ENCODE measurements around the gene PKD2L1.

The PKD2L1 gene

GRCh38 chr10:100333106-100333505, 3.1 kb upstream of the PKD2L1 start:
- DNase-seq (ENCODE audit: low read depth, low spot score), result no peak
- WGBS (ENCODE audit: insufficient coverage, insufficient read length), result no CpG with 5 or more reads among the region's 4 CpGs
- H3K36me3 ChIP-seq (ENCODE audit: control insufficient read depth, insufficient read depth, low read length), result no peaks in the 10 kb centered on the region
- H3K27ac ChIP-seq (ENCODE audit: low read length), result no peak overlapping the region
- peaks cover 1% of the 10 kb centered on the region; the same call in 1 of the 2 replicates for H3K4me1 ChIP-seq (ENCODE audit: control insufficient read depth, insufficient read depth, low read length)
- no peaks in the 10 kb centered on the region for H3K27me3 ChIP-seq (ENCODE audit: control insufficient read depth, insufficient read depth, low read length)
- no peaks in the 10 kb centered on the region for H3K9me3 ChIP-seq (ENCODE audit: control insufficient read depth, insufficient read depth, low read length)
- H3K4me3 ChIP-seq (ENCODE audit: low read length), result no peak overlapping the region

GRCh38 chr10:100328198-100328597, 1.8 kb downstream of the PKD2L1 start:
- Histone ChIP-seq H3K4me1 (ENCODE audit: control insufficient read depth, insufficient read depth, low read length) (peaks cover 1% of the 10 kb centered on the region; the same call in 1 of the 2 replicates), H3K36me3 (ENCODE audit: control insufficient read depth, insufficient read depth, low read length) (no peaks in the 10 kb centered on the region), H3K9me3 (ENCODE audit: control insufficient read depth, insufficient read depth, low read length) (no peaks in the 10 kb centered on the region), H3K27ac (ENCODE audit: low read length) (no peak overlapping the region), H3K27me3 (ENCODE audit: control insufficient read depth, insufficient read depth, low read length) (no peaks in the 10 kb centered on the region), H3K4me3 (ENCODE audit: low read length) (no peak overlapping the region)
- WGBS (ENCODE audit: insufficient coverage, insufficient read length), result no CpG with 5 or more reads among the region's 5 CpGs
- no peak for DNase-seq (ENCODE audit: low read depth, low spot score)

- no peak overlapping the region for H3K27ac ChIP-seq (ENCODE audit: low read length)
- H3K4me1 ChIP-seq (ENCODE audit: control insufficient read depth, insufficient read depth, low read length), result peaks cover 1% of the 10 kb centered on the region; the same call in 1 of the 2 replicates
- H3K4me3 ChIP-seq (ENCODE audit: low read length), result no peak overlapping the region
- no peaks in the 10 kb centered on the region for H3K9me3 ChIP-seq (ENCODE audit: control insufficient read depth, insufficient read depth, low read length)
- H3K36me3 ChIP-seq (ENCODE audit: control insufficient read depth, insufficient read depth, low read length), result no peaks in the 10 kb centered on the region
- no peak for DNase-seq (ENCODE audit: low read depth, low spot score)
- no CpG with 5 or more reads among the region's 3 CpGs for WGBS (ENCODE audit: insufficient coverage, insufficient read length)
- no peaks in the 10 kb centered on the region for H3K27me3 ChIP-seq (ENCODE audit: control insufficient read depth, insufficient read depth, low read length)
Observed at GRCh38 chr10:100327718-100328009, 2.4 kb downstream of the PKD2L1 start.

GRCh38 chr10:100327007-100327717, 2.9 kb downstream of the PKD2L1 start:
- Histone ChIP-seq H3K4me3 (ENCODE audit: low read length) (no peak overlapping the region), H3K9me3 (ENCODE audit: control insufficient read depth, insufficient read depth, low read length) (no peaks in the 10 kb centered on the region), H3K4me1 (ENCODE audit: control insufficient read depth, insufficient read depth, low read length) (peaks cover 1% of the 10 kb centered on the region; the same call in 1 of the 2 replicates), H3K27ac (ENCODE audit: low read length) (no peak overlapping the region), H3K27me3 (ENCODE audit: control insufficient read depth, insufficient read depth, low read length) (no peaks in the 10 kb centered on the region), H3K36me3 (ENCODE audit: control insufficient read depth, insufficient read depth, low read length) (no peaks in the 10 kb centered on the region)
- WGBS (ENCODE audit: insufficient coverage, insufficient read length), result no CpG with 5 or more reads among the region's 8 CpGs
- DNase-seq (ENCODE audit: low read depth, low spot score), result no peak

- H3K4me3 ChIP-seq (ENCODE audit: low read length), result no peak overlapping the region
- H3K9me3 ChIP-seq (ENCODE audit: control insufficient read depth, insufficient read depth, low read length), result no peaks in the 10 kb centered on the region
- no peaks in the 10 kb centered on the region for H3K27me3 ChIP-seq (ENCODE audit: control insufficient read depth, insufficient read depth, low read length)
- H3K36me3 ChIP-seq (ENCODE audit: control insufficient read depth, insufficient read depth, low read length), result no peaks in the 10 kb centered on the region
- WGBS (ENCODE audit: insufficient coverage, insufficient read length), result no CpG with 5 or more reads among the region's 7 CpGs
- DNase-seq (ENCODE audit: low read depth, low spot score), result no peak
- H3K27ac ChIP-seq (ENCODE audit: low read length), result no peak overlapping the region
- H3K4me1 ChIP-seq (ENCODE audit: control insufficient read depth, insufficient read depth, low read length), result peaks cover 1% of the 10 kb centered on the region; the same call in 1 of the 2 replicates
Observed at GRCh38 chr10:100325158-100325557, 4.9 kb downstream of the PKD2L1 start.

GRCh38 chr10:100319707-100320402, 10.2 kb downstream of the PKD2L1 start:
- WGBS (ENCODE audit: insufficient coverage, insufficient read length), result no CpG with 5 or more reads among the region's 1 CpG

GRCh38 chr10:100318207-100318606, 11.8 kb downstream of the PKD2L1 start:
- Histone ChIP-seq H3K9me3 (ENCODE audit: control insufficient read depth, insufficient read depth, low read length) (no peaks in the 10 kb centered on the region), H3K27me3 (ENCODE audit: control insufficient read depth, insufficient read depth, low read length) (no peaks in the 10 kb centered on the region), H3K4me3 (ENCODE audit: low read length) (no peak overlapping the region), H3K27ac (ENCODE audit: low read length) (no peak overlapping the region), H3K36me3 (ENCODE audit: control insufficient read depth, insufficient read depth, low read length) (no peaks in the 10 kb centered on the region), H3K4me1 (ENCODE audit: control insufficient read depth, insufficient read depth, low read length) (no peaks in the 10 kb centered on the region)
- no peak for DNase-seq (ENCODE audit: low read depth, low spot score)
- WGBS (ENCODE audit: insufficient coverage, insufficient read length), result no CpG with 5 or more reads among the region's 4 CpGs

More at GRCh38 chr10:100319707-100320402, 10.2 kb downstream of the PKD2L1 start:
- no peaks in the 10 kb centered on the region for H3K27me3 ChIP-seq (ENCODE audit: control insufficient read depth, insufficient read depth, low read length)
- no peak overlapping the region for H3K4me3 ChIP-seq (ENCODE audit: low read length)
- H3K4me1 ChIP-seq (ENCODE audit: control insufficient read depth, insufficient read depth, low read length), result no peaks in the 10 kb centered on the region
- no peaks in the 10 kb centered on the region for H3K9me3 ChIP-seq (ENCODE audit: control insufficient read depth, insufficient read depth, low read length)
- H3K27ac ChIP-seq (ENCODE audit: low read length), result no peak overlapping the region
- H3K36me3 ChIP-seq (ENCODE audit: control insufficient read depth, insufficient read depth, low read length), result no peaks in the 10 kb centered on the region
- no peak for DNase-seq (ENCODE audit: low read depth, low spot score)

- no peaks in the 10 kb centered on the region for H3K9me3 ChIP-seq (ENCODE audit: control insufficient read depth, insufficient read depth, low read length)
- no peaks in the 10 kb centered on the region for H3K4me1 ChIP-seq (ENCODE audit: control insufficient read depth, insufficient read depth, low read length)
- H3K36me3 ChIP-seq (ENCODE audit: control insufficient read depth, insufficient read depth, low read length), result no peaks in the 10 kb centered on the region
- no CpG with 5 or more reads among the region's 4 CpGs for WGBS (ENCODE audit: insufficient coverage, insufficient read length)
- DNase-seq (ENCODE audit: low read depth, low spot score), result no peak
- no peak overlapping the region for H3K27ac ChIP-seq (ENCODE audit: low read length)
- H3K27me3 ChIP-seq (ENCODE audit: control insufficient read depth, insufficient read depth, low read length), result no peaks in the 10 kb centered on the region
- H3K4me3 ChIP-seq (ENCODE audit: low read length), result no peak overlapping the region
Observed at GRCh38 chr10:100315615-100316014, 14.4 kb downstream of the PKD2L1 start.

GRCh38 chr10:100311298-100311697, 18.7 kb downstream of the PKD2L1 start:
- H3K9me3 ChIP-seq (ENCODE audit: control insufficient read depth, insufficient read depth, low read length), result no peaks in the 10 kb centered on the region
- WGBS (ENCODE audit: insufficient coverage, insufficient read length), result no CpG with 5 or more reads among the region's 4 CpGs
- H3K36me3 ChIP-seq (ENCODE audit: control insufficient read depth, insufficient read depth, low read length), result no peaks in the 10 kb centered on the region
- no peak overlapping the region for H3K27ac ChIP-seq (ENCODE audit: low read length)
- no peak for DNase-seq (ENCODE audit: low read depth, low spot score)
- no peak overlapping the region for H3K4me3 ChIP-seq (ENCODE audit: low read length)
- no peaks in the 10 kb centered on the region for H3K4me1 ChIP-seq (ENCODE audit: control insufficient read depth, insufficient read depth, low read length)
- no peaks in the 10 kb centered on the region for H3K27me3 ChIP-seq (ENCODE audit: control insufficient read depth, insufficient read depth, low read length)

- Histone ChIP-seq H3K36me3 (ENCODE audit: control insufficient read depth, insufficient read depth, low read length) (no peaks in the 10 kb centered on the region), H3K9me3 (ENCODE audit: control insufficient read depth, insufficient read depth, low read length) (no peaks in the 10 kb centered on the region), H3K4me1 (ENCODE audit: control insufficient read depth, insufficient read depth, low read length) (no peaks in the 10 kb centered on the region), H3K27me3 (ENCODE audit: control insufficient read depth, insufficient read depth, low read length) (no peaks in the 10 kb centered on the region), H3K27ac (ENCODE audit: low read length) (no peak overlapping the region), H3K4me3 (ENCODE audit: low read length) (no peak overlapping the region)
- no CpG with 5 or more reads among the region's 3 CpGs for WGBS (ENCODE audit: insufficient coverage, insufficient read length)
- no peak for DNase-seq (ENCODE audit: low read depth, low spot score)
Observed at GRCh38 chr10:100307684-100308083, 22.3 kb downstream of the PKD2L1 start.

- no peak overlapping the region for H3K4me3 ChIP-seq (ENCODE audit: low read length)
- no peak for DNase-seq (ENCODE audit: low read depth, low spot score)
- no CpG with 5 or more reads among the region's 5 CpGs for WGBS (ENCODE audit: insufficient coverage, insufficient read length)
- no peaks in the 10 kb centered on the region for H3K36me3 ChIP-seq (ENCODE audit: control insufficient read depth, insufficient read depth, low read length)
- H3K4me1 ChIP-seq (ENCODE audit: control insufficient read depth, insufficient read depth, low read length), result no peaks in the 10 kb centered on the region
- no peak overlapping the region for H3K27ac ChIP-seq (ENCODE audit: low read length)
- H3K9me3 ChIP-seq (ENCODE audit: control insufficient read depth, insufficient read depth, low read length), result no peaks in the 10 kb centered on the region
- H3K27me3 ChIP-seq (ENCODE audit: control insufficient read depth, insufficient read depth, low read length), result no peaks in the 10 kb centered on the region
Observed at GRCh38 chr10:100306861-100307260, 23.2 kb downstream of the PKD2L1 start.

All from iPS DF 6.9 (cell line).